ENCODE data around the gene BORCS6. TPM values are rescaled to one million over a fixed set of nuclear protein-coding genes. Genes with fewer than 3 reads are reported as not detected.

BORCS6 gene
- total and polyA plus RNA-seq, 2 of the 13 experiments (the other 11 are each of a cell fraction or from before 2014, with no cell fraction given) = 2.0 to 5.1 TPM

DNA sequence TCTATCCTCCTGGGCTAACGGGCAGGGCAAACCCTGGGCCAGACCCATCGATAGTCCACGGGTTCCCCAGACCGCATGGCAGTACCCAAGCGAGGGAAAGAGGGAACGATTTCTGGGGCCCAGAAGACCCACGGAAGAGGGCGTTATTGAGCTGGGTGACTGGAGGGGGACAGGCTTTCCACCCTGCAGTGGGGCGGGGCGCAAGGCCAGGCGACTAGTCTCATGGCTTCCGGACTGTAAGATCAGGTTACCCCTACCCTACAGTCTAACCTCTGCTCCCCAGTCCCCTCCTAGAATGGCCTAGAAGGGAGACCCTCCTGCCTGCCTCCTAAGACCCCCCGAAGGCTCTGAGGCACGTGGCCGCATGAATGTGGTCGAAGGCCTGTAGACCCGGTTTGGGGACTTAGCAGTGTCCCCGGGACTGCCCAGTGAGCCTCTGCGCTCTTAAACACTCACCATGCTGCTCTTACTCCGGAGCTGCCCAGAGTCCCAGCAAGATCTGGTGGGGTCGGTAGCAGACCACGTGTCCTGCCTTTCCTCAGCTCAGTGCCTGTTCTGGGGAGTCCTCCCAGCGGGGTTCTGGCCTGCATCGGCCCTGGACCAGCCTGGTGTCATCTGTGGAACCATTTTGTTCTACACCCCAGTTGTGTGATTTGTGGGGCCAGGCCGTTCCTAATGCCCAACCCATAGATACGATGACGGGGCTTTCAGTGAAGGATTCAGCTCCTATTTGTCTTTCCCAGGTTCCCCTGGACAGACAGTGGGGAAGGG, 33.6 kb upstream of the BORCS6 start (continued):
- 0 out of 2 replicates have a peak, but pooled peaks have one; percentile 15 for TF ChIP-seq SALL2 (CRISPR knock-in tag; IDR thresholded peaks at IDR 0.05)
- TF ChIP-seq, protein P1, sequence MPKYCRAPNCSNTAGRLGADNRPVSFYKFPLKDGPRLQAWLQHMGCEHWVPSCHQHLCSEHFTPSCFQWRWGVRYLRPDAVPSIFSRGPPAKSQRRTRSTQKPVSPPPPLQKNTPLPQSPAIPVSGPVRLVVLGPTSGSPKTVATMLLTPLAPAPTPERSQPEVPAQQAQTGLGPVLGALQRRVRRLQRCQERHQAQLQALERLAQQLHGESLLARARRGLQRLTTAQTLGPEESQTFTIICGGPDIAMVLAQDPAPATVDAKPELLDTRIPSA (CRISPR knock-in tag; IDR thresholded peaks at IDR 0.05; ENCODE audit: borderline replicate concordance) = no peak
- TF ChIP-seq, protein P2, sequence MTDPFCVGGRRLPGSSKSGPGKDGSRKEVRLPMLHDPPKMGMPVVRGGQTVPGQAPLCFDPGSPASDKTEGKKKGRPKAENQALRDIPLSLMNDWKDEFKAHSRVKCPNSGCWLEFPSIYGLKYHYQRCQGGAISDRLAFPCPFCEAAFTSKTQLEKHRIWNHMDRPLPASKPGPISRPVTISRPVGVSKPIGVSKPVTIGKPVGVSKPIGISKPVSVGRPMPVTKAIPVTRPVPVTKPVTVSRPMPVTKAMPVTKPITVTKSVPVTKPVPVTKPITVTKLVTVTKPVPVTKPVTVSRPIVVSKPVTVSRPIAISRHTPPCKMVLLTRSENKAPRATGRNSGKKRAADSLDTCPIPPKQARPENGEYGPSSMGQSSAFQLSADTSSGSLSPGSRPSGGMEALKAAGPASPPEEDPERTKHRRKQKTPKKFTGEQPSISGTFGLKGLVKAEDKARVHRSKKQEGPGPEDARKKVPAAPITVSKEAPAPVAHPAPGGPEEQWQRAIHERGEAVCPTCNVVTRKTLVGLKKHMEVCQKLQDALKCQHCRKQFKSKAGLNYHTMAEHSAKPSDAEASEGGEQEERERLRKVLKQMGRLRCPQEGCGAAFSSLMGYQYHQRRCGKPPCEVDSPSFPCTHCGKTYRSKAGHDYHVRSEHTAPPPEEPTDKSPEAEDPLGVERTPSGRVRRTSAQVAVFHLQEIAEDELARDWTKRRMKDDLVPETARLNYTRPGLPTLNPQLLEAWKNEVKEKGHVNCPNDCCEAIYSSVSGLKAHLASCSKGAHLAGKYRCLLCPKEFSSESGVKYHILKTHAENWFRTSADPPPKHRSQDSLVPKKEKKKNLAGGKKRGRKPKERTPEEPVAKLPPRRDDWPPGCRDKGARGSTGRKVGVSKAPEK (CRISPR knock-in tag; IDR thresholded peaks at IDR 0.05; ENCODE audit: borderline replicate concordance) = no peak
- TF ChIP-seq, protein P3, sequence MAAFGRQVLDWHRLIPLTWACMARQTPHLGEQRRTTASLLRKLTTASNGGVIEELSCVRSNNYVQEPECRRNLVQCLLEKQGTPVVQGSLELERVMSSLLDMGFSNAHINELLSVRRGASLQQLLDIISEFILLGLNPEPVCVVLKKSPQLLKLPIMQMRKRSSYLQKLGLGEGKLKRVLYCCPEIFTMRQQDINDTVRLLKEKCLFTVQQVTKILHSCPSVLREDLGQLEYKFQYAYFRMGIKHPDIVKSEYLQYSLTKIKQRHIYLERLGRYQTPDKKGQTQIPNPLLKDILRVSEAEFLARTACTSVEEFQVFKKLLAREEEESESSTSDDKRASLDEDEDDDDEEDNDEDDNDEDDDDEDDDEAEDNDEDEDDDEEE (CRISPR knock-in tag; IDR thresholded peaks at IDR 0.05) = peak; percentile 18; the same call in 1 of the 2 replicates
- peak; percentile 26; the same call in 1 of the 2 replicates for TF ChIP-seq SRY (CRISPR knock-in tag; IDR thresholded peaks at IDR 0.05)
- 0 out of 2 replicates have a peak, but pooled peaks have one; percentile 14 for TF ChIP-seq GLI4 (CRISPR knock-in tag; IDR thresholded peaks at IDR 0.05; ENCODE audit: borderline replicate concordance)
- TF ChIP-seq, protein P4, sequence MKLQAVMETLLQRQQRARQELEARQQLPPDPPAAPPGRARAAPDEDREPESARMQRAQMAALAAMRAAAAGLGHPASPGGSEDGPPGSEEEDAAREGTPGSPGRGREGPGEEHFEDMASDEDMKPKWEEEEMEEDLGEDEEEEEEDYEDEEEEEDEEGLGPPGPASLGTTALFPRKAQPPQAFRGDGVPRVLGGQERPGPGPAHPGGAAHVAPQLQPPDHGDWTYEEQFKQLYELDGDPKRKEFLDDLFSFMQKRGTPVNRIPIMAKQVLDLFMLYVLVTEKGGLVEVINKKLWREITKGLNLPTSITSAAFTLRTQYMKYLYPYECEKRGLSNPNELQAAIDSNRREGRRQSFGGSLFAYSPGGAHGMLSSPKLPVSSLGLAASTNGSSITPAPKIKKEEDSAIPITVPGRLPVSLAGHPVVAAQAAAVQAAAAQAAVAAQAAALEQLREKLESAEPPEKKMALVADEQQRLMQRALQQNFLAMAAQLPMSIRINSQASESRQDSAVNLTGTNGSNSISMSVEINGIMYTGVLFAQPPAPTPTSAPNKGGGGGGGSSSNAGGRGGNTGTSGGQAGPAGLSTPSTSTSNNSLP (IDR thresholded peaks at IDR 0.05; ENCODE audit: low read depth, low read length) = no peak
- no peak for TF ChIP-seq ZNF432 (CRISPR knock-in tag; IDR thresholded peaks at IDR 0.05; ENCODE audit: borderline replicate concordance)
- no peak for TF ChIP-seq ZNF790 (CRISPR knock-in tag; IDR thresholded peaks at IDR 0.05; ENCODE audit: borderline replicate concordance)
- no peak for TF ChIP-seq ZBTB1 (CRISPR knock-in tag; IDR thresholded peaks at IDR 0.05; ENCODE audit: borderline replicate concordance)
- TF ChIP-seq BORCS8-MEF2B (CRISPR knock-in tag; IDR thresholded peaks at IDR 0.05) = no peak
- TF ChIP-seq, protein P5, sequence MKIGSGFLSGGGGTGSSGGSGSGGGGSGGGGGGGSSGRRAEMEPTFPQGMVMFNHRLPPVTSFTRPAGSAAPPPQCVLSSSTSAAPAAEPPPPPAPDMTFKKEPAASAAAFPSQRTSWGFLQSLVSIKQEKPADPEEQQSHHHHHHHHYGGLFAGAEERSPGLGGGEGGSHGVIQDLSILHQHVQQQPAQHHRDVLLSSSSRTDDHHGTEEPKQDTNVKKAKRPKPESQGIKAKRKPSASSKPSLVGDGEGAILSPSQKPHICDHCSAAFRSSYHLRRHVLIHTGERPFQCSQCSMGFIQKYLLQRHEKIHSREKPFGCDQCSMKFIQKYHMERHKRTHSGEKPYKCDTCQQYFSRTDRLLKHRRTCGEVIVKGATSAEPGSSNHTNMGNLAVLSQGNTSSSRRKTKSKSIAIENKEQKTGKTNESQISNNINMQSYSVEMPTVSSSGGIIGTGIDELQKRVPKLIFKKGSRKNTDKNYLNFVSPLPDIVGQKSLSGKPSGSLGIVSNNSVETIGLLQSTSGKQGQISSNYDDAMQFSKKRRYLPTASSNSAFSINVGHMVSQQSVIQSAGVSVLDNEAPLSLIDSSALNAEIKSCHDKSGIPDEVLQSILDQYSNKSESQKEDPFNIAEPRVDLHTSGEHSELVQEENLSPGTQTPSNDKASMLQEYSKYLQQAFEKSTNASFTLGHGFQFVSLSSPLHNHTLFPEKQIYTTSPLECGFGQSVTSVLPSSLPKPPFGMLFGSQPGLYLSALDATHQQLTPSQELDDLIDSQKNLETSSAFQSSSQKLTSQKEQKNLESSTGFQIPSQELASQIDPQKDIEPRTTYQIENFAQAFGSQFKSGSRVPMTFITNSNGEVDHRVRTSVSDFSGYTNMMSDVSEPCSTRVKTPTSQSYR (CRISPR knock-in tag; IDR thresholded peaks at IDR 0.05; ENCODE audit: borderline replicate concordance) = no peak
- TF ChIP-seq, protein P6, sequence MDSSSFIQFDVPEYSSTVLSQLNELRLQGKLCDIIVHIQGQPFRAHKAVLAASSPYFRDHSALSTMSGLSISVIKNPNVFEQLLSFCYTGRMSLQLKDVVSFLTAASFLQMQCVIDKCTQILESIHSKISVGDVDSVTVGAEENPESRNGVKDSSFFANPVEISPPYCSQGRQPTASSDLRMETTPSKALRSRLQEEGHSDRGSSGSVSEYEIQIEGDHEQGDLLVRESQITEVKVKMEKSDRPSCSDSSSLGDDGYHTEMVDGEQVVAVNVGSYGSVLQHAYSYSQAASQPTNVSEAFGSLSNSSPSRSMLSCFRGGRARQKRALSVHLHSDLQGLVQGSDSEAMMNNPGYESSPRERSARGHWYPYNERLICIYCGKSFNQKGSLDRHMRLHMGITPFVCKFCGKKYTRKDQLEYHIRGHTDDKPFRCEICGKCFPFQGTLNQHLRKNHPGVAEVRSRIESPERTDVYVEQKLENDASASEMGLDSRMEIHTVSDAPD (CRISPR knock-in tag; IDR thresholded peaks at IDR 0.05) = no peak
- TF ChIP-seq ZSCAN21 (CRISPR knock-in tag; IDR thresholded peaks at IDR 0.05; ENCODE audit: borderline replicate concordance) = no peak
- TF ChIP-seq ZNF547 (CRISPR knock-in tag; IDR thresholded peaks at IDR 0.05) = 0 out of 2 replicates have a peak, but pooled peaks have one; percentile 5
- TF ChIP-seq TGIF2 (CRISPR knock-in tag; IDR thresholded peaks at IDR 0.05) = peak; percentile 77

Data from HepG2 (cell line).